Bone marrow (tissue), 2 donors: Measurements from ENCODE around the gene SPAG7.
"Not testable (repeated sequence)": the region's sequence is repeated elsewhere in the genome, so short reads cannot be mapped to it uniquely, and the experiment has no call there.

ENCODE experiments used
- DNase-seq, 2 donors: peaks; one replicate each; lab custom pipeline; 2025; lab: John Stamatoyannopoulos, UW

Gene SPAG7

DNA sequence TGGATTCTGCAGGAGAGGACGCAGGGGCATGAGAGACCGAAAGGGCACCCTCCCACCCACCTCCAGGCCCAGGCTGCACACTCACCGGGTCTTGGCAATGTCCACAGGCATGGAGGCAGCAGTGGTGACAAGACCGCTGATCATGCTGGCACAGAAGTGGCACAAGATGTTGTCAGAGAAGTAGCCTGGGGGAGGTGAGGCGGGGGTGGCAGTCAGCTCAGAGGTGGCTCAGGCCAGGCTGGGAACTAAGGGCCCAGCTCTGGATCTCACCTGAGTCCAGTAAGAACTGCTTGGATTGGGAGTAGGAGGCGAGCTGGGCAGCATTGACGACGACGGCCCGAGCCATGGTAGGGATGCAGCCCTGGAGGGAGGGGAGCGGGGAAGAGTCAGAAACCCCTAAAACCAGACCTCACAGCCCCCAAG lies 29.5 kb downstream of the SPAG7 start:
- DNase-seq: no peak

GRCh38 chr17:4937553-4937952 lies 30.1 kb downstream of the SPAG7 start:
- no peak for DNase-seq

- DNase-seq: no peak
Observed at GRCh38 chr17:4936436-4936835, 31.2 kb downstream of the SPAG7 start.

DNA sequence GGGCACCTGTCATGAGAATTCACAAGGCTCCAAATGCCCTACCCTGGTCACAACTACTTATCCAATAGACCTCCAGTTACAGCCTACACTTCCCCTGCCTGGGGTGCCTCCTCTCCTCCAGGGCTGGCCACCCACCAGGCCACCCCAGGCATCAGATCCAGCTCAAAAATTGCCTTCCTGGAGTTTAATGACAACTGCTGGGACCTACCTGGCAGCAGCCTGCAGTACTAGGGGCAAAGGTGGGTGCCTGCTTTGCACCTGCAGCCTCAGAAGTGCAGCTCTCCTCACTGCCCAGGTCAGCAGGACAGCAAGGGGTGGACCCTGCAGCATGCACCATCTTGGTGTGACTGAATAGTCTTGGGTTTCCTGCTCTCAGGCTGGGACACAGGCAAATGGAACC lies 32.0 kb downstream of the SPAG7 start:
- DNase-seq: no peak

GRCh38 chr17:4934173-4934979 lies 33.2 kb downstream of the SPAG7 start:
- peak in 1 of 2 donors; percentile 18 for DNase-seq

DNA sequence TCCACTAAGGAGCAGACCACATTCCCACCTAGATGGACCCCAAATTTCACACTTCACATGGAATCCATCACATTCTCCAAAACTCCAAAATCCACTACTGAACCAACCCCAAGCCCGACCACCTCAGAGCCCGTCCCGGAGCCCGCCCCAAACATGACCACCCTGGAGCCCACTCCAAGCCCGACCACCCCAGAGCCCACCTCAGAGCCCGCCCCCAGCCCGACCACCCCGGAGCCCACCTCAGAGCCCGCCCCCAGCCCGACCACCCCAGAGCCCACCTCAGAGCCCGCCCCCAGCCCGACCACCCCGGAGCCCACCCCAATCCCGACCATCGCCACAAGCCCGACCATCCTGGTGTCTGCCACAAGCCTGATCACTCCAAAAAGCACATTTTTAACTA lies 34.0 kb downstream of the SPAG7 start:
- DNase-seq: no peak

DNA sequence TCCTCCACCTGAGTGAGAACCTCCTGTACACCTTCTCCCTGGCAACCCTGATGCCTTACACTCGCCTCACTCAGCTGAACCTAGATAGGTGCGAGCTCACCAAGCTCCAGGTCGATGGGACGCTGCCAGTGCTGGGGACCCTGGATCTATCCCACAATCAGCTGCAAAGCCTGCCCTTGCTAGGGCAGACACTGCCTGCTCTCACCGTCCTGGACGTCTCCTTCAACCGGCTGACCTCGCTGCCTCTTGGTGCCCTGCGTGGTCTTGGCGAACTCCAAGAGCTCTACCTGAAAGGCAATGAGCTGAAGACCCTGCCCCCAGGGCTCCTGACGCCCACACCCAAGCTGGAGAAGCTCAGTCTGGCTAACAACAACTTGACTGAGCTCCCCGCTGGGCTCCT lies 34.9 kb downstream of the SPAG7 start:
- DNase-seq: no peak

DNA sequence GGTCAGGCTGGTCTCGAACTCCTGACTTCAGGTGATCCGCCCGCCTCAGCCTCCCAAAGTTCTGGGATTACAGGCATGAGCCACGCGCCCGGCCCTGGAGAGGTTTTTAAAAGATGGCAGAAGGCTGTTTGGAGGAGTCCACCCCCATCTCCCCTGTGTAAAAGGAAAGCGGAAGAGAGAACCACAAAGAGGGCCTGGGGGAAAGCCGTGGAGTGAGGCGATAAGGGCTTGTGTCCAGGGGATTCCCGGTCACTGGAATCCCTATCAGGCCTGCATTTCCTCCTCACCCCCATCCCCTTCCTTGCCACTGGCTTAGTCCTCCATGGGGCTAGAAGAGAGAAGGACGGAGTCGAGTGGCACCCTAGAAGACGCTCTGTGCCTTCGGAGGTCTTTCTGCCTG lies 35.7 kb downstream of the SPAG7 start, which contains the start of gene GP1BA:
TSS of gene GP1BA (plus strand) at position 315 of the 400 bp plus-strand sequence. CDS start 328 bp downstream, outside the sequence.
- DNase-seq: no peak

DNA sequence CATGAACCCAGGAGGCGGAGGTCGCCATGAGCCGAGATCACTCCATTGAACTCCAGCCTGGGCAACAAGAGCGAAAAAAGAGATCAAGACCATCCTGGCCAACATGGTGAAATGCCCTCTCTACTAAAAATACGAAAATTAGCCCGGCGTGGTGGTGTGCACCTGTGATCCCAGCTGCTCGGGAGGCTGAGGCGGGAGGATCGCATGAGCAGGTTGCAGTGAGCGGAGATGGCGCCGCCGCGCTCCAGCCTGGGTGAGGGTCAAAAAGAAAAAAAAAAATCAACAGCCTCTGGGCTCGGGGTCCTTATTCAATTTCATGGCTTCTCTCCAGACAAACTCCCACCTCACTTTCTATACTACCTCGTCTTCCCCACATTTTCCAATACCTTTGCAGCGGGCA lies 38.7 kb downstream of the SPAG7 start:
- DNase-seq: no peak

DNA sequence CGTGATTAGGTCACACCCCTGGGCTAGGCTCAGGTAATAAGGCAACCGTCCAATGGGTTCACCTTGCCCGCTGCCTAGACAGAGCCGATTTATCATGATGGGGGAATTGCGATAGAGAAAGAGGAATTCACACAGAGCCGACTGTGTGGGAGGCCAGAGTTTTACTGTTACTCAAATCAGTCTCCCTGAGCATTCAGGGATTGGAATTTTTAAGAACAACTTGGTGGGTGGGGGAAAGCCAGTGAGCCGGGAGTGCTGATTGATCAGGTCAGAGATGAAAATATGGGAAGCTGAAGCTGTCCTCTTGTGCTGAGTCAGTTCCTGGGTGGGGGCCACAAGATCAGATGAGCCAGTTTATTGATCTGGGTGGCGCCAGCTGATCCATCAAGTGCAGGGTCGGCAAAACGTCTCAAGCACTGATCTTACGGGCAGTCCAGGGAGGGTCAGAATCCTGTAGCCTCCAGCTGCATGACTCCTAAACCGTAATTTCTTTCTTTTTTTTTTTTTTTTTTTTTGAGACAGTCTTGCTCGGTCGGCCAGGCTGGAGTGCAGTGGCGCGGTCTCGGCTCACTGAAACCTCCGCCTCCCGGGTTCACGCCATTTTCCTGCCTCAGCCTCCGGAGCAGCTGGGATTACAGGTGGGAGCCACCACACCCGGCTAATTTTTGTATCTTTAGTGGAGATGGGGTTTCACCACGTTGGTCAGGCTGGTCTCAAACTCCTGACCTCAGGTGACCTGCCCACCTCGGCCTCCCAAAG lies 40.9 kb downstream of the SPAG7 start:
- not testable (repeated sequence) for DNase-seq

GRCh38 chr17:4921320-4921719 lies 46.3 kb downstream of the SPAG7 start:
- DNase-seq: no peak

- peak in 1 of 2 donors; percentile 14 for DNase-seq
Observed at GRCh38 chr17:4920351-4921048, 47.1 kb downstream of the SPAG7 start.

- no peak for DNase-seq
Observed at GRCh38 chr17:4919511-4920047, 48.0 kb downstream of the SPAG7 start.

- not testable (repeated sequence) for DNase-seq
Observed at GRCh38 chr17:4914551-4914950, 53.1 kb downstream of the SPAG7 start.

DNA sequence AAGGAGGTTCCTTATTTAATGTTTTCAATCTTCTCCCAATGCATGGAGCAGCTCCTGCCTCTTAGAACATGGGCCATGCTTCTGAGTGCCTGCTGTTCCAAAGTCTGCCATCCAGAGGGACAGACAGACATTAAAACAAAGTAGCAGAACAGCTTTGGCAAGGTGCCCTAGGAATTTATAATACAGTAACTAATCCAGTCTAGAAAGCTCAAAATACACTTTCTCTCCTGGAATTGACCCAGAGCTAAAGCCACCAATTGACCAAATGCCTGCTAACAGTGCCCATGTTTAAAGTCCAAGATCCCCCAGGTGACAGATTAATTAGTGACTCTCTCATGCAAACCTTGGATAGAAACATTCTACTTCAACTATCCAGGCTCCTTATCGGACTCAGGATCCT lies 53.6 kb downstream of the SPAG7 start:
- DNase-seq: no peak
